Trophoblast cell (in vitro differentiated cells and primary cell): ENCODE data around the gene TADA2B.

Experiments
- DNase-seq, 2 donors: peaks; one replicate each; pipeline ENCODE4 v3.0.0-alpha.2; 2016
- H2AFZ ChIP-seq: 2 replicates; pipeline ENCODE4 v1.6.1; 2013; ENCODE audit warnings: low read length, moderate library complexity, mild to moderate bottlenecking; ENCODE audit not compliant: insufficient read depth, poor library complexity
- H2AK5ac ChIP-seq: 2 replicates; pipeline ENCODE4 v1.6.1; 2013; ENCODE audit warnings: mild to moderate bottlenecking, low read length
- H2BK120ac ChIP-seq: 2 replicates; pipeline ENCODE4 v1.6.1; 2013; ENCODE audit warnings: low read length, mild to moderate bottlenecking, moderate library complexity; ENCODE audit not compliant: insufficient read depth, poor library complexity
- H2BK12ac ChIP-seq: 2 replicates; pipeline ENCODE4 v1.6.1; 2013; ENCODE audit warnings: mild to moderate bottlenecking, low read length, moderate library complexity
- H2BK5ac ChIP-seq: 2 replicates; pipeline ENCODE4 v1.6.1; 2013; ENCODE audit warnings: low read length, low read depth, moderate library complexity, mild to moderate bottlenecking; ENCODE audit not compliant: poor library complexity
- H3K14ac ChIP-seq: 2 replicates; pipeline ENCODE4 v1.6.1; 2013; ENCODE audit warnings: mild to moderate bottlenecking, low read length
- H3K18ac ChIP-seq: 2 replicates; pipeline ENCODE4 v1.6.1; 2013; ENCODE audit warnings: mild to moderate bottlenecking, low read length
- H3K23ac ChIP-seq: 2 replicates; pipeline ENCODE4 v1.6.1; 2013; ENCODE audit warnings: low read length
- H3K27ac ChIP-seq: 2 replicates; pipeline ENCODE4 v1.5.1; 2013; ENCODE audit warnings: low read depth, mild to moderate bottlenecking, inconsistent platforms, low read length, moderate library complexity
- H3K27me3 ChIP-seq: 2 replicates; pipeline ENCODE4 v1.6.1; 2013; ENCODE audit warnings: inconsistent platforms, mild to moderate bottlenecking, low read length, moderate library complexity; ENCODE audit not compliant: insufficient read depth
- H3K36me3 ChIP-seq, 2 experiments: 1 replicate in 1 of 2; 2 replicates in 1 of 2; pipeline ENCODE4 v1.6.1; 2013; ENCODE audit warnings: low read length in 2 of 2, mild to moderate bottlenecking in 2 of 2, moderate library complexity in 1 of 2; ENCODE audit not compliant: insufficient read depth in 2 of 2, control insufficient read depth in 1 of 2
- H3K4ac ChIP-seq: 2 replicates; pipeline ENCODE4 v1.6.1; 2013; ENCODE audit warnings: low read depth, mild to moderate bottlenecking, low read length, moderate library complexity
- H3K4me1 ChIP-seq, 2 experiments: 1 replicate in 1 of 2; 2 replicates in 1 of 2; pipeline ENCODE4 v1.6.1; 2013; ENCODE audit warnings: low read length in 2 of 2, mild to moderate bottlenecking in 2 of 2, moderate library complexity in 1 of 2; ENCODE audit not compliant: insufficient read depth in 2 of 2, control insufficient read depth in 1 of 2
- H3K4me2 ChIP-seq: 2 replicates; pipeline ENCODE4 v1.6.1; 2013; ENCODE audit warnings: inconsistent platforms, mild to moderate bottlenecking, low read length, moderate library complexity
- H3K4me3 ChIP-seq: 2 replicates; pipeline ENCODE4 v1.5.1; 2013; ENCODE audit warnings: mild to moderate bottlenecking, low read depth, low read length, inconsistent platforms
- H3K79me1 ChIP-seq: one replicate; pipeline ENCODE4 v1.6.1; 2013; ENCODE audit warnings: low read length
- H3K79me2 ChIP-seq: 2 replicates; pipeline ENCODE4 v1.6.1; 2013; ENCODE audit warnings: low read length, mild to moderate bottlenecking; ENCODE audit not compliant: control insufficient read depth, insufficient read depth, poor library complexity
- H3K9ac ChIP-seq: 2 replicates; pipeline ENCODE4 v1.6.1; 2013; ENCODE audit warnings: mild to moderate bottlenecking, low read length
- H3K9me3 ChIP-seq: 2 replicates; pipeline ENCODE4 v1.6.1; 2013; ENCODE audit warnings: low read depth, mild to moderate bottlenecking, control low read depth, inconsistent platforms, low read length; ENCODE audit not compliant: insufficient read depth
- H4K12ac ChIP-seq: 2 replicates; pipeline ENCODE4 v1.6.1; 2013; ENCODE audit warnings: low read depth, mild to moderate bottlenecking, low read length, moderate library complexity
- H4K8ac ChIP-seq: 2 replicates; pipeline ENCODE4 v1.6.1; 2013; ENCODE audit warnings: low read depth, mild to moderate bottlenecking, low read length, moderate library complexity
- H4K91ac ChIP-seq: one replicate; pipeline ENCODE4 v1.6.1; 2013; ENCODE audit warnings: low read depth, mild to moderate bottlenecking, low read length, moderate library complexity
- WGBS: extraction: QIAGEN DNeasy Blood & Tissue Kit; methylation state at CpG from one replicate; pipeline ENCODE4 v1.1.7; 2013; ENCODE audit warnings: missing lambda C conversion rate; ENCODE audit not compliant: insufficient read length, insufficient coverage; ENCODE audit errors: extremely low coverage; 5-methylcytosine and 5-hydroxymethylcytosine counted together

TADA2B gene

GRCh38 chr4:7024336-7024890, 18.8 kb upstream of the TADA2B start:
- WGBS, result no CpG with 5 or more reads among the region's 19 CpGs
- H3K4me3 ChIP-seq, result no peak overlapping the region
- peaks cover 13 to 20% of the 10 kb centered on the region in 2 experiments for H3K4me1 ChIP-seq

DNA sequence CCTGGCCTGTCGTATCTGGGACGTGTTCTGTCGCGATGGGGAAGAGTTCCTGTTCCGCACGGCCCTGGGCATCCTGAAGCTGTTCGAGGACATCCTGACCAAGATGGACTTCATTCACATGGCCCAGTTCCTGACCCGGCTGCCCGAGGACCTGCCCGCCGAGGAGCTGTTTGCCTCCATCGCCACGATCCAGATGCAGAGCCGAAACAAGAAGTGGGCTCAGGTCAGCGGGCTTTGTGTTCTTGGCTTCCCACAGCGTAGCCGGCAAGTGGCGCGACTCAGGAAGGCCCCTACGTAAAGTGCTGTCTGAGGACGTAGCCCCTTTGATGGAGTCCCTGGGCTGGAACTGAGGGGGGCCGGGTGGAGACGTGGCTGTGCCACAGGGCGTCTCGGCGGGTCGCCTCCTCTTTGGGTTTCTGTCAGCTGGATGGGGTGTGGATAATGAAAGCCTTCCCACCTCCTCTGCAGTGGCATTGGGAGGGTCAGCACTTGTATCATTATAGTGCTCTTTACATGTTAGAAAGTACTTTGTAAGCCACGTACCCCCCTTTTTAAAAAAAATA, 18.1 kb upstream of the TADA2B start:
- Histone ChIP-seq H3K14ac (no peak overlapping the region), H4K12ac (no peak overlapping the region), H2AFZ (no peak overlapping the region), H4K8ac (no peak overlapping the region), H3K4me1 (peaks cover 13 to 18% of the 10 kb centered on the region in 2 experiments), H2AK5ac (no peak overlapping the region), H3K23ac (no peak overlapping the region), H3K9ac (no peak overlapping the region), H3K18ac (no peak overlapping the region), H2BK120ac (no peak overlapping the region), H2BK12ac (no peak overlapping the region), H4K91ac (no peak overlapping the region), H3K79me1 (peaks cover 7% of the 10 kb centered on the region), H2BK5ac (no peak overlapping the region), H3K27ac (no peak overlapping the region), H3K4me2 (no peak overlapping the region), H3K27me3 (no peaks in the 10 kb centered on the region), H3K4ac (no peak overlapping the region), H3K79me2 (peaks cover 1% of the 10 kb centered on the region), H3K36me3 (peaks cover 32 to 34% of the 10 kb centered on the region in 2 experiments), H3K9me3 (peaks cover 4% of the 10 kb centered on the region), H3K4me3 (no peak overlapping the region)
- no peak for DNase-seq
- no CpG with 5 or more reads among the region's 28 CpGs for WGBS

More at GRCh38 chr4:7024336-7024890, 18.8 kb upstream of the TADA2B start:
- no peak overlapping the region for H3K4ac ChIP-seq
- H3K9me3 ChIP-seq, result peaks cover 4% of the 10 kb centered on the region
- no peak overlapping the region for H4K8ac ChIP-seq
- H3K36me3 ChIP-seq, result peaks cover 26 to 30% of the 10 kb centered on the region in 2 experiments
- H3K14ac ChIP-seq, result no peak overlapping the region
- no peak overlapping the region for H3K4me2 ChIP-seq
- H3K18ac ChIP-seq, result peak overlapping the region; percentile 17
- H3K27me3 ChIP-seq, result no peaks in the 10 kb centered on the region
- no peak overlapping the region for H4K12ac ChIP-seq
- H2BK5ac ChIP-seq, result no peak overlapping the region
- no peak overlapping the region for H4K91ac ChIP-seq
- no peak overlapping the region for H3K27ac ChIP-seq
- no peak overlapping the region for H2BK120ac ChIP-seq
- H3K23ac ChIP-seq, result no peak overlapping the region
- no peak overlapping the region for H2BK12ac ChIP-seq
- no peak for DNase-seq
- no peak overlapping the region for H3K9ac ChIP-seq
- H2AFZ ChIP-seq, result no peak overlapping the region
- no peak overlapping the region for H2AK5ac ChIP-seq
- H3K79me1 ChIP-seq, result peaks cover 7% of the 10 kb centered on the region
- H3K79me2 ChIP-seq, result peaks cover 1% of the 10 kb centered on the region

DNA sequence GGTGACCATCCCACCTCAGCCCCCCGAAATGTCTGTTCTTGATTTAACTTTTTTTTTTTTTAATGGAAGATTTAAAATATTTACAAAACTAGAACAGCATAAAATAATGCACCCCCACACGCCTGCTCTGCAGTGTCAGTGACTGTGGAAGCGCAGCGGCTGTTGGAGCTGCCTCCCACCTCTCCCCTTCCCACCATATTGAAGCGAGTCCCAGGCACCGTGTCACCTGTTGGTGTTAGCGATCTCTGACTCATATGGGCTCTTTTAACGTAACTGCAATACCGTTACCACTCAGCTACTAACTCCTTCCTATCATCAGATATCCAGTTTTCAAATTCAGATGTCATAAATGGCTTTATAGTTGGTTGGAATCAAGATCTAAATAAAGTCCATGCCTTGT, 17.1 kb upstream of the TADA2B start:
- no peak overlapping the region for H2AFZ ChIP-seq
- no peak overlapping the region for H4K8ac ChIP-seq
- H2BK120ac ChIP-seq, result no peak overlapping the region
- H3K4me1 ChIP-seq, result peaks cover 8 to 14% of the 10 kb centered on the region in 2 experiments
- no peak overlapping the region for H3K14ac ChIP-seq
- no peak overlapping the region for H2BK12ac ChIP-seq
- no peak overlapping the region for H4K12ac ChIP-seq
- peaks cover 41 to 42% of the 10 kb centered on the region in 2 experiments for H3K36me3 ChIP-seq
- no peak overlapping the region for H4K91ac ChIP-seq
- no peak overlapping the region for H3K4me3 ChIP-seq
- no peak overlapping the region for H3K9ac ChIP-seq
- H3K4me2 ChIP-seq, result no peak overlapping the region
- H3K27me3 ChIP-seq, result no peaks in the 10 kb centered on the region
- H2BK5ac ChIP-seq, result no peak overlapping the region
- H3K23ac ChIP-seq, result no peak overlapping the region
- no peak overlapping the region for H3K18ac ChIP-seq
- no peak overlapping the region for H3K27ac ChIP-seq
- peaks cover 7% of the 10 kb centered on the region for H3K79me1 ChIP-seq
- peaks cover 6% of the 10 kb centered on the region for H3K9me3 ChIP-seq
- WGBS, result no CpG with 5 or more reads among the region's 9 CpGs
- no peak overlapping the region for H3K4ac ChIP-seq
- DNase-seq, result no peak
- H3K79me2 ChIP-seq, result peaks cover 1% of the 10 kb centered on the region
- no peak overlapping the region for H2AK5ac ChIP-seq

DNA sequence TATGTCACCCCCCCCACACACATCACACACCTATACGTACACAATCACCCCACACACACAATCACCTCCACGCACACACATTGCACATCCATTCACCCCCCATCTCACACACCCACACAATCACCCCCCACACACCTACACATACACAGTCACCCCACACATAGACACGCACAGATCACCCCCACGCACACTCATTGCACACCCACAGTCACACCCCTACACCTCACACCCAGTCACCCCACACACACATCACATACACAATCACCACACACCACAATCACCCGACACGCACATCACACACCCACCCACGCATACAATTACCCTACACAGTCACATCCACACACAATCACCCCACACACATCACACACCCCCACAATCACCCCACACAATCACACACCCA, 15.9 kb upstream of the TADA2B start:
- Histone ChIP-seq H3K27ac (no peak overlapping the region), H3K4ac (no peak overlapping the region), H3K79me2 (no peaks in the 10 kb centered on the region), H2BK120ac (no peak overlapping the region), H4K8ac (no peak overlapping the region), H2AK5ac (no peak overlapping the region), H3K27me3 (no peaks in the 10 kb centered on the region), H3K4me2 (no peak overlapping the region), H3K79me1 (peaks cover 2% of the 10 kb centered on the region), H2BK5ac (no peak overlapping the region), H3K36me3 (peaks cover 52 to 53% of the 10 kb centered on the region in 2 experiments), H3K14ac (no peak overlapping the region), H3K18ac (no peak overlapping the region), H3K9me3 (peaks cover 6% of the 10 kb centered on the region), H2AFZ (no peak overlapping the region), H3K23ac (no peak overlapping the region), H3K4me3 (no peak overlapping the region), H4K91ac (no peak overlapping the region), H3K4me1 (peaks cover 2 to 8% of the 10 kb centered on the region in 2 experiments), H2BK12ac (no peak overlapping the region), H3K9ac (no peak overlapping the region), H4K12ac (no peak overlapping the region)
- DNase-seq, result no peak
- WGBS, result 100% methylated on average over 5 of the region's 7 CpGs
